Thyroid gland (tissue), 4 donors: ENCODE results near the gene SEM1. TPM values are rescaled to one million over a fixed set of nuclear protein-coding genes. Genes with fewer than 3 reads are reported as not detected.

Experiments
- DNase-seq, 2 donors: peaks; one replicate each; pipeline ENCODE4 v3.0.0-alpha.2; 2019
- H3K27ac ChIP-seq, 3 donors: fragments of 200-600 bp; sonication (generic); 1 replicate in 2 of 3; 2 replicates in 1 of 3; pipeline ENCODE4 v1.5.1; 2016 to 2019; ENCODE audit warnings: mild to moderate bottlenecking in 1 of 3, moderate library complexity in 1 of 3
- H3K27me3 ChIP-seq: fragments of 200-600 bp; sonication (generic); one replicate; pipeline ENCODE4 v1.5.1; 2019
- H3K36me3 ChIP-seq, 2 donors: fragments of 200-600 bp; sonication (generic); one replicate each; pipeline ENCODE4 v1.5.1; 2016 to 2019
- H3K4me1 ChIP-seq, 2 donors: fragments of 200-600 bp; sonication (generic); one replicate each; pipeline ENCODE4 v1.5.1; 2017 to 2019
- H3K4me3 ChIP-seq, 3 donors: fragments of 200-600 bp; sonication (generic); replicated peaks in 1 of 3; 1 replicate in 2 of 3; 2 replicates in 1 of 3; pipeline ENCODE4 v1.5.1; 2016; ENCODE audit warnings: mild to moderate bottlenecking in 1 of 3
- H3K9me3 ChIP-seq: fragments of 200-600 bp; sonication (generic); one replicate; pipeline ENCODE4 v1.5.1; 2017
- POLR2A ChIP-seq, 2 donors: fragments of 450-650 bp; IDR thresholded peaks; one replicate each; pipeline ENCODE4 v1.6.1; 2017; ENCODE audit warnings: antibody characterized with exemption in 2 of 2, mild to moderate bottlenecking in 2 of 2, moderate library complexity in 1 of 2
- WGBS, 2 donors: methylation state at CpG; one replicate each; pipeline ENCODE4 v1.1.5; 2017; 5-methylcytosine and 5-hydroxymethylcytosine counted together
- intact Hi-C: fragments of 100-400 bp; cut with DNase I; formaldehyde crosslinking; loops from one replicate; pipeline ENCODE4 v1.15.1; 2023
- total RNA-seq, 4 donors: library from RNA; depleted of rRNA; stranded (reverse); fragments of >200 nt; gene quantifications; one replicate each; pipeline ENCODE4 v1.2.3, GENCODE V29; 2016
- TF ChIP-seq, protein P1 (sequence below), 6 experiments: fragments of 200-600 bp in 3 of 6; fragments of 450-650 bp in 3 of 6; sonication (generic) in 3 of 6; IDR thresholded peaks; one replicate each; pipeline ENCODE4 v1.5.1; 2016 to 2019; ENCODE audit warnings: antibody characterized with exemption in 6 of 6, mild to moderate bottlenecking in 2 of 6, inconsistent platforms in 1 of 6, moderate library complexity in 1 of 6

Gene SEM1
- total RNA-seq, 4 donors from 2014 or later: 15.9 to 147 (median 29.9) TPM

DNA sequence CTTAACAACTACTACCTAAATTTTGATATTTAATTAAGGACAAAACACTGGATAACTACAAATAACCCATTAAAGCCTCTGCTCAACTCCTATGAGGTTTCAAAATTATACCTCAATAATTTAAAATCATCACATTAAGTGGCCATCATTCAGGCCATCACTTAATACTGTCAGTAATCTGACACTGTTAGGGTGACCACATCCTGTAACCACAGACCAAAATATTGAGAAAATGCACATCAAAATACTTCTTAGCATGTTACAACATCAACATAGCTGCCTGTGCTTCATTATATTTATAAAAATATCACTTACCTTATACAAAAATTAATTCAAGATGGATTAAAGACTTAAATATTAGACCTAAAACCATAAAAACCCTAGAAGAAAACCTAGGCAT lies 23.3 kb downstream of the SEM1 start:
- no peak overlapping the region for H3K4me3 ChIP-seq
- H3K4me1 ChIP-seq: no peaks in the 10 kb centered on the region
- no peak for TF ChIP-seq POLR2A (IDR thresholded peaks at IDR 0.05)
- TF ChIP-seq, protein P1, sequence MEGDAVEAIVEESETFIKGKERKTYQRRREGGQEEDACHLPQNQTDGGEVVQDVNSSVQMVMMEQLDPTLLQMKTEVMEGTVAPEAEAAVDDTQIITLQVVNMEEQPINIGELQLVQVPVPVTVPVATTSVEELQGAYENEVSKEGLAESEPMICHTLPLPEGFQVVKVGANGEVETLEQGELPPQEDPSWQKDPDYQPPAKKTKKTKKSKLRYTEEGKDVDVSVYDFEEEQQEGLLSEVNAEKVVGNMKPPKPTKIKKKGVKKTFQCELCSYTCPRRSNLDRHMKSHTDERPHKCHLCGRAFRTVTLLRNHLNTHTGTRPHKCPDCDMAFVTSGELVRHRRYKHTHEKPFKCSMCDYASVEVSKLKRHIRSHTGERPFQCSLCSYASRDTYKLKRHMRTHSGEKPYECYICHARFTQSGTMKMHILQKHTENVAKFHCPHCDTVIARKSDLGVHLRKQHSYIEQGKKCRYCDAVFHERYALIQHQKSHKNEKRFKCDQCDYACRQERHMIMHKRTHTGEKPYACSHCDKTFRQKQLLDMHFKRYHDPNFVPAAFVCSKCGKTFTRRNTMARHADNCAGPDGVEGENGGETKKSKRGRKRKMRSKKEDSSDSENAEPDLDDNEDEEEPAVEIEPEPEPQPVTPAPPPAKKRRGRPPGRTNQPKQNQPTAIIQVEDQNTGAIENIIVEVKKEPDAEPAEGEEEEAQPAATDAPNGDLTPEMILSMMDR (IDR thresholded peaks at IDR 0.05): no peak
- intact Hi-C loops: no loop called here
- H3K27ac ChIP-seq: no peak overlapping the region
- H3K9me3 ChIP-seq: no peaks in the 10 kb centered on the region
- no peaks in the 10 kb centered on the region for H3K36me3 ChIP-seq
- no peak for DNase-seq
- H3K27me3 ChIP-seq: no peaks in the 10 kb centered on the region

DNA sequence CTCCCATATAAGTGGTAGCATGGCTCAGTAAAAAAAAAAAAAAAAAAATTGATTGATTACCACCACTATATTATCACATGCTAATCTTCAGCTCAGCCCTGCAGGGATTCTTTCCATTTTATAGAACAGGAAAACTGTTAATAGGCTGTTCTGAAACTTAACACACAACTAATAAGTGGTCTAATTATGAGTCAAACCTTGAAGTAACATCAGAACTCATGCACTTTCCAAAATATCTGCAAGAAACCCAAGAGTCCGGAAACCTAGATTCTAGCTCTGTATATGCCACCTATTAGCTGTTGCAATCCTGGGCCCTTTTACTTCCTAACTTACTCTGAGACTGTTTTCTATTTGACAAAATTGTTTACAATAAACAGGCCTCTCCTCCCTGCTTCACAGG lies 23.9 kb downstream of the SEM1 start:
- TF ChIP-seq, protein P1 (IDR thresholded peaks at IDR 0.05): no peak
- no peak for TF ChIP-seq POLR2A (IDR thresholded peaks at IDR 0.05)
- no peaks in the 10 kb centered on the region for H3K4me1 ChIP-seq
- H3K27ac ChIP-seq: no peak overlapping the region
- no peaks in the 10 kb centered on the region for H3K27me3 ChIP-seq
- H3K36me3 ChIP-seq: no peaks in the 10 kb centered on the region
- no peak for DNase-seq
- no peak overlapping the region for H3K4me3 ChIP-seq
- 93 to 100% methylated on average over 1 of the region's 1 CpG for WGBS, 2 donors
- H3K9me3 ChIP-seq: no peaks in the 10 kb centered on the region
- intact Hi-C loops: no loop called here

DNA sequence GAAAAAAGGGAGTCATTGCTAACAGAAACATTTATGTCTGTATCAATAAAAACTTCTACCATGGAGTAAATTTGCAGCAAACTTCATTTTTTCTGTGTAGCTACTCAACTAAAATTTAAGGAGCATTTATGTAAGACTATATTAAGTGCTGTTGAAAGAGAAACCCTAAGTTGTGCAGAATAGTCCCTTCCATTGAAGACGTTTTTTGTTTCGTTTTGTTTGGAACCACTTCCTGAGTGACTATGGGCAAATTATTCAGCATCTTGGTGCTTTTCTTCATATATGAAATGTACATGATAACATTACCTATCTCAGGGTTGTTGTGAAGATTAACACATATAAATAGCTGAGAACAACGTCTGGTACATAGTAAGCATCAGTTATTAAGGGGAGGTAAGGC lies 24.3 kb downstream of the SEM1 start:
- Histone ChIP-seq H3K9me3 (no peaks in the 10 kb centered on the region), H3K36me3 (no peaks in the 10 kb centered on the region), H3K27me3 (no peaks in the 10 kb centered on the region), H3K4me1 (no peaks in the 10 kb centered on the region), H3K27ac (no peak overlapping the region), H3K4me3 (no peak overlapping the region)
- intact Hi-C loops: no loop called here
- 73 to 80% methylated on average over 3 of the region's 3 CpGs for WGBS, 2 donors
- no peak for TF ChIP-seq POLR2A (IDR thresholded peaks at IDR 0.05)
- TF ChIP-seq, protein P1 (IDR thresholded peaks at IDR 0.05): no peak
- no peak for DNase-seq

DNA sequence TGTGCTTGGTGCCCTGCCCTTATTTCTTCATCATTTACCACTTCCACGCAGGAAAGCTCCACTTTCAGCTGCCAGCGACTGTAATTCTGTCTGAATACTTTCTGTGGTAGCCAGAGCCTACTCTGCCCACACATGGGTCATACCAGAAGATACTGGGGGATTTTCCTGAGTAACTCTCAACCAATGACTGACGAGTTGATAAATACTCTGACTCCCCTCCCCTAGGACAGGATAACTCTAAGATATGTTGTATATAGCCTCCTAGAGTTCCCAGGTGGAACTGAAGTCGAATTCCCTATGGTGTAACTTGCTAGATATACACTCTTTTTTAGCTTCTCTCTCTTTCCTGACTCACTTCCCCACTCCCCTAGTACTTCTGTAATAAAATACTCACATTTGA lies 29.8 kb downstream of the SEM1 start:
- H3K36me3 ChIP-seq: no peaks in the 10 kb centered on the region
- intact Hi-C loops: no loop called here
- TF ChIP-seq, protein P1 (IDR thresholded peaks at IDR 0.05): no peak
- TF ChIP-seq POLR2A (IDR thresholded peaks at IDR 0.05): no peak

DNA sequence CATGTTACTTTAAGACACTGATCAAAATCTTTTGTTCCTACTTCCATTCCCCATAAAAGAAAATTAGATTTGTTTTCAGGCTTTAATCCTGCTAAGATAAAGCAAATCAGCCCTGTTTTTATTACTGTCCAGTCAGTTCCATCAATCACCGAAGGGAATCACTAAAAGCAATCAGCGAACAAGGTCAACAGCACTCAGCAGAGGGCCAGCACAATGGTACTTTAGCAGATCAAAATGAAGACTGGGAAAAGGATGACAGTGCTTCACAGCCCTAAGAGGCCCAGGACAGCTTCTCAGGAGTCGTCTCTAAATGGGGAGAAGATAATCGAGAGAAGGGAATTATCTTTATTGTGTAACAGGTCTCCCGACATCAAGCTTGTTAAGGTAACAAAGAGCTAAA lies 32.7 kb downstream of the SEM1 start:
- no peak for TF ChIP-seq POLR2A (IDR thresholded peaks at IDR 0.05)
- TF ChIP-seq, protein P1 (IDR thresholded peaks at IDR 0.05): no peak
- WGBS, 2 donors: 57 to 66% methylated on average over 5 of the region's 5 CpGs
- Histone ChIP-seq H3K4me1 (no peaks in the 10 kb centered on the region), H3K36me3 (no peaks in the 10 kb centered on the region), H3K27ac (no peak overlapping the region), H3K9me3 (no peaks in the 10 kb centered on the region), H3K27me3 (no peaks in the 10 kb centered on the region), H3K4me3 (no peak overlapping the region)
- no peak for DNase-seq
- intact Hi-C loops: no loop called here

More for the DNA sequence above, 29.8 kb downstream of the SEM1 start:
- H3K9me3 ChIP-seq: no peaks in the 10 kb centered on the region
- H3K27me3 ChIP-seq: no peaks in the 10 kb centered on the region
- no peaks in the 10 kb centered on the region for H3K4me1 ChIP-seq
- WGBS, 2 donors: 94 to 95% methylated on average over 4 of the region's 4 CpGs
- no peak overlapping the region for H3K27ac ChIP-seq
- H3K4me3 ChIP-seq: no peak overlapping the region
- DNase-seq: no peak
